HEK293 (cell line): ENCODE data around the gene SAMD4B.
A peak's percentile ranks its signal among the peaks of the same experiment; 100 is the strongest.

Experiments
- REPIN1 ChIP-seq: fragments of 450-650 bp; formaldehyde crosslinking; IDR thresholded peaks from 2 replicates; pipeline ENCODE4 v1.5.1; 2017; ENCODE audit warnings: missing biosample characterization, missing genetic modification characterization, low read depth
- SALL2 ChIP-seq: fragments of 450-650 bp; formaldehyde crosslinking; IDR thresholded peaks from 2 replicates; pipeline ENCODE4 v1.5.0; 2017; ENCODE audit warnings: missing biosample characterization, mild to moderate bottlenecking, missing genetic modification characterization, borderline replicate concordance
- SP7 ChIP-seq: fragments of 450-650 bp; formaldehyde crosslinking; IDR thresholded peaks from 2 replicates; pipeline ENCODE4 v1.5.1; 2016; ENCODE audit warnings: missing biosample characterization, missing genetic modification characterization
- YY2 ChIP-seq: fragments of 450-650 bp; formaldehyde crosslinking; IDR thresholded peaks from 2 replicates; pipeline ENCODE4 v1.5.1; 2016; ENCODE audit warnings: missing biosample characterization, missing genetic modification characterization
- ZBTB1 ChIP-seq: fragments of 450-650 bp; formaldehyde crosslinking; IDR thresholded peaks from 2 replicates; pipeline ENCODE4 v1.5.1; 2016; ENCODE audit warnings: missing biosample characterization, missing genetic modification characterization
- ZFHX2 ChIP-seq: fragments of 450-650 bp; formaldehyde crosslinking; conservative IDR thresholded peaks from 2 replicates; pipeline ENCODE4 v1.5.1; 2016; ENCODE audit warnings: missing biosample characterization, missing genetic modification characterization
- ZIC2 ChIP-seq: fragments of 450-650 bp; formaldehyde crosslinking; IDR thresholded peaks from 2 replicates; pipeline ENCODE4 v1.5.1; 2016; ENCODE audit warnings: missing biosample characterization, missing genetic modification characterization
- ZNF324 ChIP-seq: fragments of 450-650 bp; formaldehyde crosslinking; IDR thresholded peaks from 2 replicates; pipeline ENCODE4 v1.5.1; 2016; ENCODE audit warnings: missing biosample characterization, missing genetic modification characterization
- ZNF426 ChIP-seq: fragments of 450-650 bp; formaldehyde crosslinking; IDR thresholded peaks from 2 replicates; pipeline ENCODE4 v1.5.1; 2017; ENCODE audit warnings: missing biosample characterization, missing genetic modification characterization, mild to moderate bottlenecking, inconsistent platforms, moderate library complexity
- ZNF501 ChIP-seq: fragments of 450-650 bp; formaldehyde crosslinking; IDR thresholded peaks from 2 replicates; pipeline ENCODE4 v1.5.1; 2016; ENCODE audit warnings: missing biosample characterization, missing genetic modification characterization
- ZNF544 ChIP-seq: fragments of 450-650 bp; formaldehyde crosslinking; IDR thresholded peaks from 2 replicates; pipeline ENCODE4 v1.5.0; 2017; ENCODE audit warnings: missing biosample characterization, missing genetic modification characterization
- ZNF560 ChIP-seq: fragments of 450-650 bp; formaldehyde crosslinking; IDR thresholded peaks from 2 replicates; pipeline ENCODE4 v1.5.1; 2017; ENCODE audit warnings: missing biosample characterization, missing genetic modification characterization, borderline replicate concordance
- ZNF561 ChIP-seq: fragments of 450-650 bp; IDR thresholded peaks from 2 replicates; pipeline ENCODE4 v1.5.1; 2018; ENCODE audit warnings: missing biosample characterization, missing genetic modification characterization, borderline replicate concordance
- ZNF629 ChIP-seq: fragments of 450-650 bp; formaldehyde crosslinking; IDR thresholded peaks from 2 replicates; pipeline ENCODE4 v1.5.1; 2017; ENCODE audit warnings: missing biosample characterization, missing genetic modification characterization
- ZNF843 ChIP-seq: fragments of 450-650 bp; formaldehyde crosslinking; IDR thresholded peaks from 2 replicates; pipeline ENCODE4 v1.5.1; 2016; ENCODE audit warnings: missing biosample characterization, missing genetic modification characterization
- ZSCAN4 ChIP-seq: fragments of 450-650 bp; formaldehyde crosslinking; IDR thresholded peaks from 2 replicates; pipeline ENCODE4 v1.5.1; 2017; ENCODE audit warnings: missing biosample characterization, missing genetic modification characterization
- ZXDB ChIP-seq: fragments of 450-650 bp; formaldehyde crosslinking; IDR thresholded peaks from 2 replicates; pipeline ENCODE4 v1.5.1; 2016; ENCODE audit warnings: missing biosample characterization, missing genetic modification characterization
- TF ChIP-seq, protein P1 (sequence below): fragments of 450-650 bp; formaldehyde crosslinking; IDR thresholded peaks from 2 replicates; pipeline ENCODE4 v1.5.1; 2016; ENCODE audit warnings: missing biosample characterization, missing genetic modification characterization
- TF ChIP-seq, protein P2 (sequence below): fragments of 450-650 bp; formaldehyde crosslinking; IDR thresholded peaks from 2 replicates; pipeline ENCODE4 v1.5.1; 2016; ENCODE audit warnings: missing biosample characterization, missing genetic modification characterization, low read depth
- TF ChIP-seq, protein P3 (sequence below): fragments of 450-650 bp; formaldehyde crosslinking; IDR thresholded peaks from 2 replicates; pipeline ENCODE4 v1.5.1; 2017; ENCODE audit warnings: missing biosample characterization, missing genetic modification characterization
- TF ChIP-seq, protein P4 (sequence below): fragments of 450-650 bp; formaldehyde crosslinking; IDR thresholded peaks from 2 replicates; pipeline ENCODE4 v1.5.1; 2016; ENCODE audit warnings: missing biosample characterization, missing genetic modification characterization
- TF ChIP-seq, protein P5 (sequence below): fragments of 450-650 bp; formaldehyde crosslinking; IDR thresholded peaks from 2 replicates; pipeline ENCODE4 v1.5.1; 2016; ENCODE audit warnings: missing biosample characterization, missing genetic modification characterization

The SAMD4B gene

GRCh38 chr19:39409208-39410016 is 67.2 kb downstream of the SAMD4B start (continued):
- TF ChIP-seq ZNF426 (tag by site-specific recombination) = no peak
- TF ChIP-seq, protein P1, sequence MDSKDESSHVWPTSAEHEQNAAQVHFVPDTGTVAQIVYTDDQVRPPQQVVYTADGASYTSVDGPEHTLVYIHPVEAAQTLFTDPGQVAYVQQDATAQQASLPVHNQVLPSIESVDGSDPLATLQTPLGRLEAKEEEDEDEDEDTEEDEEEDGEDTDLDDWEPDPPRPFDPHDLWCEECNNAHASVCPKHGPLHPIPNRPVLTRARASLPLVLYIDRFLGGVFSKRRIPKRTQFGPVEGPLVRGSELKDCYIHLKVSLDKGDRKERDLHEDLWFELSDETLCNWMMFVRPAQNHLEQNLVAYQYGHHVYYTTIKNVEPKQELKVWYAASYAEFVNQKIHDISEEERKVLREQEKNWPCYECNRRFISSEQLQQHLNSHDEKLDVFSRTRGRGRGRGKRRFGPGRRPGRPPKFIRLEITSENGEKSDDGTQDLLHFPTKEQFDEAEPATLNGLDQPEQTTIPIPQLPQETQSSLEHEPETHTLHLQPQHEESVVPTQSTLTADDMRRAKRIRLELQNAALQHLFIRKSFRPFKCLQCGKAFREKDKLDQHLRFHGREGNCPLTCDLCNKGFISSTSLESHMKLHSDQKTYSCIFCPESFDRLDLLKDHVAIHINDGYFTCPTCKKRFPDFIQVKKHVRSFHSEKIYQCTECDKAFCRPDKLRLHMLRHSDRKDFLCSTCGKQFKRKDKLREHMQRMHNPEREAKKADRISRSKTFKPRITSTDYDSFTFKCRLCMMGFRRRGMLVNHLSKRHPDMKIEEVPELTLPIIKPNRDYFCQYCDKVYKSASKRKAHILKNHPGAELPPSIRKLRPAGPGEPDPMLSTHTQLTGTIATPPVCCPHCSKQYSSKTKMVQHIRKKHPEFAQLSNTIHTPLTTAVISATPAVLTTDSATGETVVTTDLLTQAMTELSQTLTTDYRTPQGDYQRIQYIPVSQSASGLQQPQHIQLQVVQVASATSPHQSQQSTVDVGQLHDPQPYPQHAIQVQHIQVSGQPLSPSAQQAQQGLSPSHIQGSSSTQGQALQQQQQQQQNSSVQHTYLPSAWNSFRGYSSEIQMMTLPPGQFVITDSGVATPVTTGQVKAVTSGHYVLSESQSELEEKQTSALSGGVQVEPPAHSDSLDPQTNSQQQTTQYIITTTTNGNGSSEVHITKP (tag by site-specific recombination) = peak; percentile 32
- peak; percentile 77; the same call in 1 of the 2 replicates for TF ChIP-seq ZNF561 (tag by site-specific recombination)
- TF ChIP-seq, protein P2, sequence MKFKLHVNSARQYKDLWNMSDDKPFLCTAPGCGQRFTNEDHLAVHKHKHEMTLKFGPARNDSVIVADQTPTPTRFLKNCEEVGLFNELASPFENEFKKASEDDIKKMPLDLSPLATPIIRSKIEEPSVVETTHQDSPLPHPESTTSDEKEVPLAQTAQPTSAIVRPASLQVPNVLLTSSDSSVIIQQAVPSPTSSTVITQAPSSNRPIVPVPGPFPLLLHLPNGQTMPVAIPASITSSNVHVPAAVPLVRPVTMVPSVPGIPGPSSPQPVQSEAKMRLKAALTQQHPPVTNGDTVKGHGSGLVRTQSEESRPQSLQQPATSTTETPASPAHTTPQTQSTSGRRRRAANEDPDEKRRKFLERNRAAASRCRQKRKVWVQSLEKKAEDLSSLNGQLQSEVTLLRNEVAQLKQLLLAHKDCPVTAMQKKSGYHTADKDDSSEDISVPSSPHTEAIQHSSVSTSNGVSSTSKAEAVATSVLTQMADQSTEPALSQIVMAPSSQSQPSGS (tag by site-specific recombination) = peak; percentile 99
- TF ChIP-seq, protein P3, sequence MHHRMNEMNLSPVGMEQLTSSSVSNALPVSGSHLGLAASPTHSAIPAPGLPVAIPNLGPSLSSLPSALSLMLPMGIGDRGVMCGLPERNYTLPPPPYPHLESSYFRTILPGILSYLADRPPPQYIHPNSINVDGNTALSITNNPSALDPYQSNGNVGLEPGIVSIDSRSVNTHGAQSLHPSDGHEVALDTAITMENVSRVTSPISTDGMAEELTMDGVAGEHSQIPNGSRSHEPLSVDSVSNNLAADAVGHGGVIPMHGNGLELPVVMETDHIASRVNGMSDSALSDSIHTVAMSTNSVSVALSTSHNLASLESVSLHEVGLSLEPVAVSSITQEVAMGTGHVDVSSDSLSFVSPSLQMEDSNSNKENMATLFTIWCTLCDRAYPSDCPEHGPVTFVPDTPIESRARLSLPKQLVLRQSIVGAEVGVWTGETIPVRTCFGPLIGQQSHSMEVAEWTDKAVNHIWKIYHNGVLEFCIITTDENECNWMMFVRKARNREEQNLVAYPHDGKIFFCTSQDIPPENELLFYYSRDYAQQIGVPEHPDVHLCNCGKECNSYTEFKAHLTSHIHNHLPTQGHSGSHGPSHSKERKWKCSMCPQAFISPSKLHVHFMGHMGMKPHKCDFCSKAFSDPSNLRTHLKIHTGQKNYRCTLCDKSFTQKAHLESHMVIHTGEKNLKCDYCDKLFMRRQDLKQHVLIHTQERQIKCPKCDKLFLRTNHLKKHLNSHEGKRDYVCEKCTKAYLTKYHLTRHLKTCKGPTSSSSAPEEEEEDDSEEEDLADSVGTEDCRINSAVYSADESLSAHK (tag by site-specific recombination) = peak; percentile 69; the same call in 1 of the 2 replicates
- no peak for TF ChIP-seq ZNF544 (tag by site-specific recombination)
- peak; percentile 4; the same call in 1 of the 2 replicates for TF ChIP-seq ZBTB1 (tag by site-specific recombination)
- peak; percentile 94 for TF ChIP-seq ZNF629 (tag by site-specific recombination)
- 0 out of 2 replicates have a peak, but pooled peaks have one; percentile 43 for TF ChIP-seq ZSCAN4
- TF ChIP-seq YY2 (tag by site-specific recombination) = no peak
- TF ChIP-seq ZFHX2 (tag by site-specific recombination) = peak; percentile 66
- no peak for TF ChIP-seq ZNF560 (tag by site-specific recombination)
- peak; percentile 58 for TF ChIP-seq ZNF501 (tag by site-specific recombination)
- TF ChIP-seq, protein P4, sequence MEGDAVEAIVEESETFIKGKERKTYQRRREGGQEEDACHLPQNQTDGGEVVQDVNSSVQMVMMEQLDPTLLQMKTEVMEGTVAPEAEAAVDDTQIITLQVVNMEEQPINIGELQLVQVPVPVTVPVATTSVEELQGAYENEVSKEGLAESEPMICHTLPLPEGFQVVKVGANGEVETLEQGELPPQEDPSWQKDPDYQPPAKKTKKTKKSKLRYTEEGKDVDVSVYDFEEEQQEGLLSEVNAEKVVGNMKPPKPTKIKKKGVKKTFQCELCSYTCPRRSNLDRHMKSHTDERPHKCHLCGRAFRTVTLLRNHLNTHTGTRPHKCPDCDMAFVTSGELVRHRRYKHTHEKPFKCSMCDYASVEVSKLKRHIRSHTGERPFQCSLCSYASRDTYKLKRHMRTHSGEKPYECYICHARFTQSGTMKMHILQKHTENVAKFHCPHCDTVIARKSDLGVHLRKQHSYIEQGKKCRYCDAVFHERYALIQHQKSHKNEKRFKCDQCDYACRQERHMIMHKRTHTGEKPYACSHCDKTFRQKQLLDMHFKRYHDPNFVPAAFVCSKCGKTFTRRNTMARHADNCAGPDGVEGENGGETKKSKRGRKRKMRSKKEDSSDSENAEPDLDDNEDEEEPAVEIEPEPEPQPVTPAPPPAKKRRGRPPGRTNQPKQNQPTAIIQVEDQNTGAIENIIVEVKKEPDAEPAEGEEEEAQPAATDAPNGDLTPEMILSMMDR (tag by site-specific recombination) = peak; percentile 60; the same call in 1 of the 2 replicates
- peak; percentile 91 for TF ChIP-seq ZXDB (tag by site-specific recombination)
- peak; percentile 72 for TF ChIP-seq SP7
- TF ChIP-seq ZNF843 (tag by site-specific recombination) = no peak
- no peak for TF ChIP-seq SALL2
- peak; percentile 52 for TF ChIP-seq ZIC2 (tag by site-specific recombination)
- TF ChIP-seq ZNF324 (tag by site-specific recombination) = peak; percentile 86; the same call in 1 of the 2 replicates
- no peak for TF ChIP-seq REPIN1 (tag by site-specific recombination)
- TF ChIP-seq, protein P5, sequence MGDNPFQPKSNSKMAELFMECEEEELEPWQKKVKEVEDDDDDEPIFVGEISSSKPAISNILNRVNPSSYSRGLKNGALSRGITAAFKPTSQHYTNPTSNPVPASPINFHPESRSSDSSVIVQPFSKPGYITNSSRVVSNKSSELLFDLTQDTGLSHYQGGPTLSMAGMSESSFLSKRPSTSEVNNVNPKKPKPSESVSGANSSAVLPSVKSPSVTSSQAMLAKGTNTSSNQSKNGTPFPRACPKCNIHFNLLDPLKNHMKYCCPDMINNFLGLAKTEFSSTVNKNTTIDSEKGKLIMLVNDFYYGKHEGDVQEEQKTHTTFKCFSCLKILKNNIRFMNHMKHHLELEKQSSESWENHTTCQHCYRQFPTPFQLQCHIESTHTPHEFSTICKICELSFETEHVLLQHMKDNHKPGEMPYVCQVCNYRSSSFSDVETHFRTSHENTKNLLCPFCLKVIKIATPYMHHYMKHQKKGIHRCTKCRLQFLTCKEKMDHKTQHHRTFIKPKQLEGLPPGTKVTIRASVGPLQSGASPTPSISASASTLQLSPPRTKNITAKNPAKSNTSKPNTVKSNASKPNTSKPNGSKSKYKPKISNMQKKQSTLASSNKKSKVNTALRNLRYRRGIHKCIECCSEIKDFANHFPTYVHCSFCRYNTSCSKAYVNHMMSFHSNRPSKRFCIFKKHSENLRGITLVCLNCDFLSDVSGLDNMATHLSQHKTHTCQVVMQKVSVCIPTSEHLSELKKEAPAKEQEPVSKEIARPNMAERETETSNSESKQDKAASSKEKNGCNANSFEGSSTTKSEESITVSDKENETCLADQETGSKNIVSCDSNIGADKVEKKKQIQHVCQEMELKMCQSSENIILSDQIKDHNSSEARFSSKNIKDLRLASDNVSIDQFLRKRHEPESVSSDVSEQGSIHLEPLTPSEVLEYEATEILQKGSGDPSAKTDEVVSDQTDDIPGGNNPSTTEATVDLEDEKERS = peak; percentile 70
- TF ChIP-seq, all 188 proteins: peak for 65
